ENCODE measurements around the gene RND2. TPM values are rescaled to one million over a fixed set of nuclear protein-coding genes. Genes with fewer than 3 reads are reported as not detected.

Gene RND2
- total RNA-seq, 1 donor from 2014 or later: under 0.01 TPM

GRCh38 chr17:43070872-43071271 lies 45.8 kb downstream of the RND2 start:
- H3K9me3 ChIP-seq (ENCODE audit: control insufficient read depth in 3 of 3, low read length in 3 of 3): no peaks in the 10 kb centered on the region
- H3K4me3 ChIP-seq (ENCODE audit: low read length in 3 of 3): no peak overlapping the region
- H3K9ac ChIP-seq (ENCODE audit: low read depth in 1 of 3, low read length in 3 of 3): no peak overlapping the region
- H3K27me3 ChIP-seq (ENCODE audit: control insufficient read depth in 3 of 3, insufficient read depth in 3 of 3, low read length in 3 of 3): no peaks in the 10 kb centered on the region
- H3K36me3 ChIP-seq (ENCODE audit: control insufficient read depth in 3 of 3, insufficient read depth in 3 of 3, low read length in 3 of 3): peaks cover 2 to 11% (median 7%) of the 10 kb centered on the region in 3 donors
- no peak overlapping the region for H3K27ac ChIP-seq (ENCODE audit: low read depth, low read length)
- H3K4me1 ChIP-seq (ENCODE audit: control insufficient read depth in 3 of 3, insufficient read depth in 3 of 3, low read length in 3 of 3): no peaks in the 10 kb centered on the region

GRCh38 chr17:43074869-43075268 lies 49.8 kb downstream of the RND2 start:
- no peak overlapping the region for H3K27ac ChIP-seq (ENCODE audit: low read depth, low read length)
- H3K36me3 ChIP-seq (ENCODE audit: control insufficient read depth in 3 of 3, insufficient read depth in 3 of 3, low read length in 3 of 3): peaks cover 2 to 11% (median 8%) of the 10 kb centered on the region in 3 donors
- no peak overlapping the region for H3K9ac ChIP-seq (ENCODE audit: low read depth in 1 of 3, low read length in 3 of 3)
- no peaks in the 10 kb centered on the region for H3K4me1 ChIP-seq (ENCODE audit: control insufficient read depth in 3 of 3, insufficient read depth in 3 of 3, low read length in 3 of 3)
- no peaks in the 10 kb centered on the region for H3K27me3 ChIP-seq (ENCODE audit: control insufficient read depth in 3 of 3, insufficient read depth in 3 of 3, low read length in 3 of 3)
- H3K9me3 ChIP-seq (ENCODE audit: control insufficient read depth in 3 of 3, low read length in 3 of 3): no peaks in the 10 kb centered on the region
- no peak overlapping the region for H3K4me3 ChIP-seq (ENCODE audit: low read length in 3 of 3)

- Histone ChIP-seq H3K9me3 (ENCODE audit: control insufficient read depth in 3 of 3, low read length in 3 of 3) (no peaks in the 10 kb centered on the region), H3K4me3 (ENCODE audit: low read length in 3 of 3) (no peak overlapping the region), H3K4me1 (ENCODE audit: control insufficient read depth in 3 of 3, insufficient read depth in 3 of 3, low read length in 3 of 3) (no peaks in the 10 kb centered on the region), H3K36me3 (ENCODE audit: control insufficient read depth in 3 of 3, insufficient read depth in 3 of 3, low read length in 3 of 3) (peaks cover 0 to 11% (median 10%) of the 10 kb centered on the region in 3 donors), H3K27me3 (ENCODE audit: control insufficient read depth in 3 of 3, insufficient read depth in 3 of 3, low read length in 3 of 3) (no peaks in the 10 kb centered on the region), H3K27ac (ENCODE audit: low read depth, low read length) (no peak overlapping the region), H3K9ac (ENCODE audit: low read depth in 1 of 3, low read length in 3 of 3) (no peak overlapping the region)
These were observed 54.7 kb downstream of the RND2 start for GRCh38 chr17:43079641-43080302.

Other genes starting within 250 kb of the RND2 start
- gene WNK4, start 244.6 kb upstream of the RND2 start, total RNA-seq: not detected
- gene COA3, start 226.5 kb upstream of the RND2 start, total RNA-seq: 99.2 TPM
- 1.0 TPM for gene CNTD1, start 226.4 kb upstream of the RND2 start, total RNA-seq
- gene BECN1, start 200.9 kb upstream of the RND2 start, total RNA-seq: 44.9 TPM
- gene PSME3, start 191.8 kb upstream of the RND2 start, total RNA-seq: 31.8 TPM
- 0.52 TPM for gene AOC2, start 180.7 kb upstream of the RND2 start, total RNA-seq
- 16.2 TPM for gene AOC3, start 174.0 kb upstream of the RND2 start, total RNA-seq
- not detected for gene G6PC1, start 124.4 kb upstream of the RND2 start, total RNA-seq
- gene AARSD1, start 60.8 kb upstream of the RND2 start, total RNA-seq: 31.8 TPM
- 28.2 TPM for gene PTGES3L, start 45.2 kb upstream of the RND2 start, total RNA-seq
- gene RUNDC1, start 44.7 kb upstream of the RND2 start, total RNA-seq: 6.8 TPM
- gene RPL27, start 26.8 kb upstream of the RND2 start, total RNA-seq: 1,695 TPM
- 11.5 TPM for gene IFI35, start 18.4 kb upstream of the RND2 start, total RNA-seq
- gene VAT1, start 2.8 kb upstream of the RND2 start, total RNA-seq: 40.2 TPM
- 17.2 TPM for gene BRCA1, start 100.1 kb downstream of the RND2 start, total RNA-seq
- gene NBR1, start 146.0 kb downstream of the RND2 start, total RNA-seq: 56.9 TPM
- gene TMEM106A, start 186.6 kb downstream of the RND2 start, total RNA-seq: 5.2 TPM
- gene CCDC200, start 203.4 kb downstream of the RND2 start, total RNA-seq: not detected
- gene RNU2-1, start 208.7 kb downstream of the RND2 start, total RNA-seq: not detected

Data from skeletal muscle tissue (tissue), 4 donors.